PC-9 (cell line): Measurements from ENCODE around the gene CCBE1.

Experiments
- CTCF ChIP-seq: fragments of 200-600 bp; sonication (generic); conservative IDR thresholded peaks from 2 replicates; pipeline ENCODE4 v1.6.1; 2017; ENCODE audit warnings: mixed run types, antibody characterized with exemption, mild to moderate bottlenecking, moderate library complexity
- EZH2 ChIP-seq: fragments of 200-600 bp; sonication (generic); IDR thresholded peaks from 2 replicates; pipeline ENCODE4 v1.8.0; 2017; ENCODE audit warnings: antibody characterized with exemption, low read depth

GRCh38 chr18:59555995-59556659 is 141.1 kb downstream of the CCBE1 start:
- TF ChIP-seq CTCF (no peak), EZH2 (no peak)
